Right lung (tissue), 5 donors: ENCODE measurements around the gene GRIK3. TPM values are rescaled to one million over a fixed set of nuclear protein-coding genes. Genes with fewer than 3 reads are reported as not detected.

Experiments used
- DNase-seq, 2 donors: peaks; one replicate each; pipeline ENCODE4 v3.0.0-alpha.2; 2013
- polyA plus RNA-seq, 5 donors: library from polyadenylated mRNA; unstranded; fragments of 120-200 nt; gene quantifications; one replicate each; pipeline versions ENCODE4 v1.2.1 to v1.2.3, GENCODE V29; 2013; ENCODE audit warnings: inconsistent platforms in 1 of 5, low replicate concordance in 1 of 5; ENCODE audit not compliant: insufficient read length in 5 of 5, insufficient read depth in 1 of 5

GRIK3 gene
- polyA plus RNA-seq, 5 donors = 0.35 to 1.00 (median 0.54) TPM

DNA sequence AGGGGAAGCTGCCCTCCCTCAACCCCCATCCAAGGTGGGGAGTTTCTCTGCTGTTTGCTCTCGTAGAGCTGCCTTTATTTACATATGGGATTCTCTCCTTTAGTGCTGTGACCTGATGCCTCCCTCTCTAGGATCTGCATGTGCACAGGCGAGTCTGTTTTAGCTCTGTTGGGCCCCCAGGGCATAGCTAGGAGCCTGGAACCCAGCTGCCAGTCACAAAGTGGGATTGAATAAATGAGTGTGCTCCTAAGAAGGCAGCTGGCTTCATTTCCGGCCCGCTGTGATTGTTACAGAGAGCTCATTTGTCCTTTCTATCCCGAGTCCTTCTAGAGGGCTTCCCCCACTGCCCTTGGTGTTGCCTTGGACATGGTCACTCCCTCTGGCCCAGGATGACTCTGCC lies 176.6 kb downstream of the GRIK3 start:
- no peak for DNase-seq

DNA sequence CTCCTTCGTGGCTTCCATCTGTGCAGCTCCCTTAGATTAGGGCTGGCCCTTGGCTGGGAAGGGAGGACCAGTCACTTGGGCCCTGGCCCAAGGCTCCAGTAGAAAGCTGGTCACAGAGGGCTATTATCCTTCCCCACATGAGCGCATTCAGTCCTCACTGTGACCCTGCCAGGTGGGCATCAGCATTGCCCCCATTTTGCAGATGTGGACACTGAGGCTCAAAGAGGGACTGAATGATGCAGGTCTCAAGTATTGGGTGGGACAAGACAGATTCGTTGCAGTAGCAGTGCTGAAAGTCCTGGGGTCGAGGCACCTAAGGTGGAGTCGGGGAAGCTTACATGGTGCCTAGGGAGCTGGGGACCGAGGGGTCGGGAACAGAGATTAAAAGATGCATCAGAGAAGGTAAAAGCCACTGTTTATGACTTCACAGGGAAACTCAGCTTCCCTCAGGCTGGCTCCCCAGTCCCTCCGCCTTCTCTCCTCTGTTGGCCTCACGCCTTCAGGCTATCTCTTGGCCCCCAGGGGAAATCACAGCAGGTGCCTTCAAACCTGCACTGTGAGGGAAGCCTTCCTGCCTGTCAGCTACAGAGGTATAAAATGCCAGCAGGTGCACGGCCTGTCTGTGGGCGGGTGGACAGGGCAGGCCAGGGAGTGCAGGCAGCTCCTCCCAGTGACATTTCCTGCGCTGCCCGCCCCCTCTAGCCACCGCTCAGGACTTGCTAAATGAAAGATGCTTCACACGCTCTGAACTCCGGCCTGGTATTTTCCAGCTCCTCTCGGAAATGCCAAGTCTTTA lies 178.4 kb downstream of the GRIK3 start:
- DNase-seq = no peak

GRCh38 chr1:36853638-36854037 lies 180.7 kb downstream of the GRIK3 start:
- DNase-seq = no peak

- DNase-seq = no peak
These were observed 181.7 kb downstream of the GRIK3 start for GRCh38 chr1:36852586-36852985.

DNA sequence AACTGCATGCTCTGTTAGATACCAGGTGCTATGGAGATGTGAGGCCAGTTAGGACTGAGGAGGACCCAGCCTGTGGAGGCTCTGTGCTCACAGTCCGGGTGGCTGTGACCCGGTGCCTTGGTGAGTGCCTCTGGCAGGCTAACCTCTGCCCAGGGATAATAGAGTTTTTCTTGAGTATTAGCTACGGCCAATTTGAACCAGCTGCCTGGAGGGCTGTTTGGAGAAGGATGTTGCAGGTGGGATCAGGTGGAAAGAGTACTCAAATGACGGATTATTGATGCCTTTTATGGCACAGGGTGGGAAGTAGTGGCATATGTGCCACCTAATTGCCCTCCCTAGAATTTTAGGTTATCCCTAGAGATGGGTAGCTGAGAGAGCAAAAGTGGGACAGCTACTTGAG lies 182.7 kb downstream of the GRIK3 start:
- no peak for DNase-seq

DNA sequence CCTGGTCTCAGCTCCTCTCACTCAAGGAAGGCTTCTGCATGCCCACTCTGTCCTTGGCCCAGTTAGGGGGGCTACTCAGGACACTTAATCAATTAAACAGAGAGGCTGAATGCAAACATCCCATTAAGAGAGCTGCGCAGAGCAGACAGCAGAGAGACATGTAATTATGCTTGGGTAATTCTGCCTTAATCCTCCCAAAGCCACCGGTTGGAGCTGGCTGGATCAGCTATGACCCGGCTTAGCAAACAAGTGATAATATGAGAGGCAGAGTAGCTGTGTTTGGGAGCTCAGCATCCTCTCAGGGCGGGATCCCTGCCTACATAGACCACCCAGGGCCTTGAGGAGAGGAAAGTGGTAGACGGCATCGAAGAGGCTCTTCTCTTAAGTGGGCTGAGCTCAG lies 183.2 kb downstream of the GRIK3 start:
- DNase-seq = no peak

DNA sequence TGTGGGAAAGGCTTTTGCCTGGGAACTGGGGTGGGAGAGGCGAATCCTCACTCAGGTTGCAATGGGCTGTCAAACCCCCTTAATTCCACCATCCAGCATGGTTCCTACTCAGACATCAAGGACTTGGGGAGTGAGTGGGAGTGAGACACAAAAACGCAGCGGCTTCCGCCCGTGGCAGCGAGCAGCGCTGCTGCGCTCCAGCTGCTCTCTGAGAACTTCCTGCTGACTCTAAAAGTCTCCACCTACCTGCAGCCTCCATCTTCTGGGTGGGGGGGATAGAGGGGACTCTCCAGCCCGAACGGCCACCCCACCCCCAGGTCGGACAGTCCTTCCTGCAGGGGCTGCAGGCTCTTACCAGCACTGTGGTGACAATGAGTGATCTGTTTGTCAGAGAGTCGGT lies 184.4 kb downstream of the GRIK3 start:
- DNase-seq = no peak

GRCh38 chr1:36847761-36848160 lies 186.6 kb downstream of the GRIK3 start:
- DNase-seq = no peak

- no peak for DNase-seq
These were observed 187.1 kb downstream of the GRIK3 start for GRCh38 chr1:36847186-36847585.

DNA sequence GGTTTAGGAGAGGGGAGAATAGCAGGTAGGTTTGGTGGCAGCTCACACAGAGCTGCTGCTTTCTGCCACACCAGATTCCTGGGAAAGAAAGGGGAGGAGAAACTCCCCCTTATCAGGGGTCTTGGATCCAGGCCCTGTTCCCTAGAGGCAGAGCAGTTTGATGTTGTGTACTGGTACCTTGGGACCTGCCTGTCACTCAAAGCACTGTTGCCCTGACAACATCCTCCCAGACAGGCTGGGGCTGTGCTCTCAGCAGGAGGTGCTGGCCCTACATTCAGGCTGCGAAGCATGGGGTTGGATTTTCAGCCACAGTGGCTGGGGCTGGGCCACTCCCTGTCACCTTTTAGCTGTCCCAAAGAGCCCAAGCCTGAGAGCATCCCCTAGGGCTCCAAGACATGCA lies 188.0 kb downstream of the GRIK3 start:
- no peak for DNase-seq

- DNase-seq = no peak
These were observed 188.5 kb downstream of the GRIK3 start for GRCh38 chr1:36845802-36846201.

GRCh38 chr1:36844917-36845316 lies 189.4 kb downstream of the GRIK3 start:
- no peak for DNase-seq

- DNase-seq = no peak
These were observed 190.3 kb downstream of the GRIK3 start for GRCh38 chr1:36843906-36844610.

DNA sequence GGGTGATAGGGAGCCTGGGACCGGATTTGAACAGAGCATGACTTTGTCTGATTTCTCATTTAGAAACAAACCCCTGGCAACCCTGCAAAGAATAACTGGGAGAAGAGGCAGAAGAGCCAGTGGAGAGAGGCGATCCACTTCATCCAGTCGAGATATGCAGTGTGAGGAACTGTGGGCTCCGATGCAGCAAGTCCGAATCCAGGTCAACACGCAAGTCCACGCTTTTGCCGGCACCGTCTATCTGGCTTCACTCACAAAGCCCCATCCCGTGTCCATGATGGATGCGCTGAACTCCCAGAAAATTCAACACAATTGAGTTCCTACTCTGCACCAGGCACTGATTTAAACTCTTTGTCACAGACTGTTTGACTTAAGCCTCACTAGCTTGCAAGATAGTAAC lies 191.3 kb downstream of the GRIK3 start:
- DNase-seq = no peak

GRCh38 chr1:36842448-36842847 lies 191.9 kb downstream of the GRIK3 start:
- no peak for DNase-seq

DNA sequence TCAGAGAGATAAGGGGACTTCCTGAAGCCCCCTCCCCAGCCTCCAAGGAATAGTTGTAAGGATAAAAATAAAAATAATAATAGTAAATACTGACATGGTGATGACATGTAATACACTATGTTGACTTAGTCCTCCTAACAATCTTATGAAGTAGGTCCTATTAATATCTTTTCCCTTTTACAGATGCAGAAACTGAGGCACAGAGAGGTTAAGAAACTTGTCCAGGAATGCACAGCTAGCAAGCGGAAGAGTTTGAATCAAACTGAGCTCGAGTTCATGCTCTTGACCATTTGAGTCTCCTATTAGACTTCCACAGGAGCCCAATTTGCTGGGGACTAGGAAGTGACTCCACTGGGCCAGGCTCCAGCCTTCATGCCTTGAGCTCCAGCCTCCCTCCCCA lies 194.8 kb downstream of the GRIK3 start:
- DNase-seq = no peak

GRCh38 chr1:36838888-36839287 lies 195.4 kb downstream of the GRIK3 start:
- no peak for DNase-seq

GRCh38 chr1:36836916-36837315 lies 197.4 kb downstream of the GRIK3 start:
- no peak for DNase-seq

DNA sequence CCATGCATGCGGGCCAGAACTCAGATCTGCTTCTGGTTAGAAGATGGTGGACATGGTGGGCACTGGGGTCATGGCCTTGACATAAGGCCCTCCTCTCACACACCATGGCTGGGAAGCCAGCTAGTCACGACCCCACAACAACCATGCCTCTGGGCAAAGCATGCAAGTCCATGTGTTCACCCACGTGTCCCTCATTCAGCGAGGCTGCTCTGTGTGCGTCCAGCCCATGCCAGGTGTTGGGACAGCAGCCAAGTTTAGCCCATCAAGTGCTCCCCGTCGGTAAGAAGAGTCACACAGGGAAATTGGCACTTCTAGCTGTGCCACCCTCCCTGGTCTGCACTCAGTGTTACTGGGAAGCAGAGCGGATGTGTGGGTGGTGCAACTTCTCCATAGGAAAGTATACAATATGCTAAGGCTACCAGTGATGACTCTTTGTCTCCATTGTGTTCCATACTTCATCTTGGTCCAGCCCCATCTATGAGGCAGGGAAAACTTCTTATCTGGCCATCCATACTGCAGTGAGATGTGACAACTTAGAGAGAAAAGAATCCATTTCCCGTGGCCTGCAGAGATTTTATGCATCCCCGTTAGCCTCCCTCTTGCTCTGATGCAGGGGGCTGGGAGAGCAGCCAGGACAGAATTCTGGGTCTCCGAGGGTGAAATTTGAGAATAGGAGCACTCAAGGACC lies 198.0 kb downstream of the GRIK3 start:
- DNase-seq = no peak

DNA sequence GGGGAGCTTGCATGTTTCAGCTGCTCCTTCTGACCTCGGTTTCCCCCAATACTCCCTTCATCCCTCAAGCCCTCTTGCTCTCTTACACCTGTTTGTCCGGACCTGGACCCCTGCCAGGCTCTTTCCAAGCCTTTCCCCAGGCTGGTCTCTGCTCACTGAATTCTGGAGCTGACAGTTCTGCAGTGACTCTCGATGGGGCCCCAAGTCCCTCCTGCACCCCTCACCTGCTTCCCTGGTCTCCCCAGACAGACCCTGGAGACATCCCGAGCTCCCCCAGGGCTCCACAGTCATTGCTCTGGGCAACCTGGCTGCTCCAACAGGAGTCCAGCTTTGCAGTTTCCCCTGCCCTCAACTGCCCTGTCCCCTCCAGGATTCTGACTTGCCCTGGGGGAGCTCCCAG lies 198.6 kb downstream of the GRIK3 start:
- DNase-seq = no peak

DNA sequence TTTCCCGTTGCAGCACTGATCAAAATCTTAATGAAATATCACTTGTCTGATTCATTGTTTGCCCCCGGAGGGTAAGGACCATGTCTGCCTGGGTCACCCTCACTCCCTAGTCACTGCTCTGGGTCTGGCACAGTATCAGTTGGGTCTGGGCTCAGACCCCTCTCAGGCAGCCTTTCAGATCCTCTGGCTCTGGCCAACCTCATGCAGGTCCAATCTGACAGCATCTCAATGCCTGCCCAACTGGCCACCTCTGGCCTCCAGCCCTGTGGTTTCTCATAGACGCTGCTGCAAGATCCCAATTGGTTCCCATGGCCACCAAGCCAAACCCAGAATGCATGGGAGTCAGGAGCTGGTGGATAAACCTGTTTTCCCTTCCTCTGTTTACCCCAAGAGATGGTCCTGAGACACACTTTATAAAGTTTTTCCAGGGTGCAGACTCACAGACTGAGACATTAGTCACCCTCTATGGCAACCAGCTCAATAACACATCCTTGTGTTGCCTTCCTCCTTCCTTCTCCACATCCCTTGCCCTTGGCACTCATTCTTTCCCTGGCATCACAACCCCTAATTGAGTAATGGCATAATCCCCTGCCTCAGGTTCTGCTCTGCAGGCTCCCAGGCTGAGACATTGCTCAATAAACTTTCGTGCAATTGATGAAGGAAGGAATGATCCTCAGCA lies 199.2 kb downstream of the GRIK3 start:
- no peak for DNase-seq

DNA sequence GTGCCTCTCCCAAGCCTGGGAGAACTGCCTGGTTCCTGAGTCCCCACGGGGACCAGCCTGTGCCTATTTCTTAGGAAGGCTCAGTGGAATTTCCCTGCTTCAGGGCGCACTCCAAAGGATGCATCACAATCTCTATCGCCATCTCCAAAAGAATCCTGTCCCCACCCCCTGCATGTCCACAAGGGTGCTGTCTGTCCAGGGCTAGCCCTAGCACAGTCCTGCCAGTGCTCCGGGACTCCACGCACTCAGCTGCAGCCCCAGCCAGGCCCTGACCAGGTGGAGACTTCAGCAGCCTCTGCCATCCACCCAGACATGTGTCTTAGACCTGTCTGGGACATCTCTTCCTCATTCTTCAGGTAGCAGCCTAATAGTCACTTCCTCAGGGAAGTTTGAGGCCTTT lies 199.7 kb downstream of the GRIK3 start:
- no peak for DNase-seq
